Sigmoid colon (tissue), 7 donors: ENCODE data around the gene DCHS2. TPM values are rescaled to one million over a fixed set of nuclear protein-coding genes. Genes with fewer than 3 reads are reported as not detected.

Experiments
- DNase-seq: peaks from one replicate; pipeline ENCODE4 v3.0.0-alpha.2; 2019
- H3K27ac ChIP-seq, 4 donors: fragments of 200-600 bp; sonication (generic); one replicate each; pipeline ENCODE4 v1.5.1; 2016 to 2019; ENCODE audit warnings: mild to moderate bottlenecking in 1 of 4
- H3K27me3 ChIP-seq, 3 donors: fragments of 200-600 bp; sonication (generic); one replicate each; pipeline ENCODE4 v1.5.1; 2019; ENCODE audit warnings: mild to moderate bottlenecking in 1 of 3
- H3K36me3 ChIP-seq, 4 donors: fragments of 200-600 bp; sonication (generic); one replicate each; pipeline ENCODE4 v1.5.1; 2016 to 2019
- H3K4me1 ChIP-seq, 4 donors: fragments of 200-600 bp; sonication (generic); one replicate each; pipeline ENCODE4 v1.5.1; 2017 to 2019
- H3K4me3 ChIP-seq, 4 donors: fragments of 200-600 bp; sonication (generic); one replicate each; pipeline ENCODE4 v1.5.1; 2017 to 2019; ENCODE audit warnings: mild to moderate bottlenecking in 2 of 4, moderate library complexity in 1 of 4
- H3K9me3 ChIP-seq, 4 donors: fragments of 200-600 bp in 3 of 4; sonication (generic) in 3 of 4; one replicate each; pipeline versions ENCODE4 v1.5.1 to v1.6.1; 2013 to 2019
- CTCF ChIP-seq, 4 experiments: fragments of 450-650 bp in 3 of 4; fragments of 200-600 bp in 1 of 4; IDR thresholded peaks; one replicate each; pipeline ENCODE4 v1.5.1; 2016 to 2019; ENCODE audit warnings: antibody characterized with exemption in 4 of 4, mild to moderate bottlenecking in 3 of 4, moderate library complexity in 2 of 4
- EP300 ChIP-seq, 4 donors: sonication (generic); formaldehyde crosslinking; IDR thresholded peaks; one replicate each; pipeline ENCODE4 v1.6.1; 2017; ENCODE audit warnings: antibody characterized with exemption in 4 of 4
- POLR2A ChIP-seq, 2 donors: fragments of 450-650 bp; IDR thresholded peaks; one replicate each; pipeline ENCODE4 v1.6.1; 2016; ENCODE audit warnings: antibody characterized with exemption in 2 of 2, mild to moderate bottlenecking in 2 of 2, moderate library complexity in 2 of 2
- POLR2AphosphoS5 ChIP-seq, 4 donors: sonication (generic); formaldehyde crosslinking; IDR thresholded peaks; one replicate each; pipeline ENCODE4 v1.6.1; 2017; ENCODE audit warnings: antibody characterized with exemption in 4 of 4
- WGBS, 2 donors: extraction: QIAGEN DNeasy Blood & Tissue Kit; methylation state at CpG; one replicate each; pipeline ENCODE4 v1.1.7; 2013; 5-methylcytosine and 5-hydroxymethylcytosine counted together
- intact Hi-C: fragments of 100-400 bp; cut with DNase I; formaldehyde crosslinking; loops from one replicate; pipeline ENCODE4 v1.15.1; 2023
- polyA plus RNA-seq, 3 donors: library from polyadenylated mRNA; stranded (reverse); fragments of 200-250 nt; gene quantifications; one replicate each; pipeline ENCODE4 v1.2.3, GENCODE V29; 2013
- total RNA-seq, 4 donors: library from RNA; depleted of rRNA; stranded (reverse); fragments of >200 nt; gene quantifications; one replicate each; pipeline ENCODE4 v1.1.0, GENCODE V29; 2016
- donor health status: healthy with polysubstance abuse.
- donor health status: Bipolar disorder and iron deficiency.
- donor health status: healthy.

Gene DCHS2
- total and polyA plus RNA-seq, 7 donors = under 0.01 to 24.1 (median 13.6) TPM

GRCh38 chr4:154456889-154457288 is 34.7 kb downstream of the DCHS2 start:
- no peak overlapping the region for H3K4me3 ChIP-seq
- 92 to 96% methylated on average over 2 of the region's 2 CpGs for WGBS, 2 donors
- no peak overlapping the region for H3K27ac ChIP-seq
- H3K27me3 ChIP-seq = no peaks in the 10 kb centered on the region
- no peaks in the 10 kb centered on the region for H3K9me3 ChIP-seq
- intact Hi-C loops = no loop called here
- no peak for TF ChIP-seq CTCF (IDR thresholded peaks at IDR 0.05)
- no peak for TF ChIP-seq POLR2A (IDR thresholded peaks at IDR 0.05)
- no peak for TF ChIP-seq POLR2AphosphoS5 (IDR thresholded peaks at IDR 0.05)
- TF ChIP-seq EP300 (IDR thresholded peaks at IDR 0.05) = no peak
- H3K36me3 ChIP-seq = no peaks in the 10 kb centered on the region
- no peak for DNase-seq
- H3K4me1 ChIP-seq = peaks cover 0 to 10% (median 2%) of the 10 kb centered on the region in 4 donors

- no peak overlapping the region for H3K4me3 ChIP-seq
- 83 to 85% methylated on average over 6 of the region's 6 CpGs for WGBS, 2 donors
- no peak overlapping the region for H3K27ac ChIP-seq
- no peaks in the 10 kb centered on the region for H3K27me3 ChIP-seq
- H3K9me3 ChIP-seq = no peaks in the 10 kb centered on the region
- peaks cover 0 to 14% (median 2%) of the 10 kb centered on the region in 4 donors for H3K4me1 ChIP-seq
- no peaks in the 10 kb centered on the region for H3K36me3 ChIP-seq
- intact Hi-C loops = no loop called here
- TF ChIP-seq POLR2A (IDR thresholded peaks at IDR 0.05) = no peak
- TF ChIP-seq POLR2AphosphoS5 (IDR thresholded peaks at IDR 0.05) = no peak
- no peak for TF ChIP-seq EP300 (IDR thresholded peaks at IDR 0.05)
- TF ChIP-seq CTCF (IDR thresholded peaks at IDR 0.05) = no peak
- no peak for DNase-seq
Measured at GRCh38 chr4:154456240-154456639, 35.4 kb downstream of the DCHS2 start.

GRCh38 chr4:154455111-154455510 is 36.5 kb downstream of the DCHS2 start:
- WGBS, 2 donors = 7 to 29% methylated on average over 1 of the region's 1 CpG
- no peaks in the 10 kb centered on the region for H3K27me3 ChIP-seq
- peaks cover 0 to 15% (median 0%) of the 10 kb centered on the region in 4 donors for H3K4me1 ChIP-seq
- no peaks in the 10 kb centered on the region for H3K36me3 ChIP-seq
- H3K4me3 ChIP-seq = no peak overlapping the region
- DNase-seq = no peak
- H3K27ac ChIP-seq = no peak overlapping the region
- TF ChIP-seq EP300 (IDR thresholded peaks at IDR 0.05) (no peak), POLR2A (IDR thresholded peaks at IDR 0.05) (no peak), CTCF (IDR thresholded peaks at IDR 0.05) (no peak), POLR2AphosphoS5 (IDR thresholded peaks at IDR 0.05) (no peak)
- intact Hi-C loops = no loop called here
- H3K9me3 ChIP-seq = no peaks in the 10 kb centered on the region

GRCh38 chr4:154454710-154455109 is 36.9 kb downstream of the DCHS2 start:
- H3K36me3 ChIP-seq = no peaks in the 10 kb centered on the region
- H3K27ac ChIP-seq = no peak overlapping the region
- no peaks in the 10 kb centered on the region for H3K27me3 ChIP-seq
- DNase-seq = no peak
- no peaks in the 10 kb centered on the region for H3K9me3 ChIP-seq
- TF ChIP-seq EP300 (IDR thresholded peaks at IDR 0.05) (no peak), POLR2A (IDR thresholded peaks at IDR 0.05) (no peak)
- no peak overlapping the region for H3K4me3 ChIP-seq
- intact Hi-C loops = no loop called here
- H3K4me1 ChIP-seq = peaks cover 0 to 15% (median 0%) of the 10 kb centered on the region in 4 donors

- Histone ChIP-seq H3K4me3 (no peak overlapping the region), H3K27me3 (no peaks in the 10 kb centered on the region), H3K9me3 (no peaks in the 10 kb centered on the region), H3K4me1 (peaks cover 0 to 15% (median 0%) of the 10 kb centered on the region in 4 donors), H3K27ac (no peak overlapping the region), H3K36me3 (no peaks in the 10 kb centered on the region)
- 65 to 67% methylated on average over 5 of the region's 5 CpGs for WGBS, 2 donors
- intact Hi-C loops = no loop called here
- TF ChIP-seq POLR2AphosphoS5 (IDR thresholded peaks at IDR 0.05) (no peak), EP300 (IDR thresholded peaks at IDR 0.05) (no peak), POLR2A (IDR thresholded peaks at IDR 0.05) (no peak), CTCF (IDR thresholded peaks at IDR 0.05) (no peak)
- DNase-seq = no peak
Measured at GRCh38 chr4:154452798-154453346, 38.7 kb downstream of the DCHS2 start.
